GM21367 (cell line): ENCODE measurements around the gene FBXO47.
"Not testable (repeated sequence)": the region's sequence is repeated elsewhere in the genome, so short reads cannot be mapped to it uniquely, and the experiment has no call there.

ENCODE experiments used
- ATAC-seq: cut with Tn5 transposase; IDR thresholded peaks from one replicate; pipeline ENCODE4 v1.9.1; 2021; ENCODE audit not compliant: unreplicated experiment

FBXO47 gene

GRCh38 chr17:38980490-38981217 lies 13.5 kb upstream of the FBXO47 start:
- ATAC-seq = no peak

DNA sequence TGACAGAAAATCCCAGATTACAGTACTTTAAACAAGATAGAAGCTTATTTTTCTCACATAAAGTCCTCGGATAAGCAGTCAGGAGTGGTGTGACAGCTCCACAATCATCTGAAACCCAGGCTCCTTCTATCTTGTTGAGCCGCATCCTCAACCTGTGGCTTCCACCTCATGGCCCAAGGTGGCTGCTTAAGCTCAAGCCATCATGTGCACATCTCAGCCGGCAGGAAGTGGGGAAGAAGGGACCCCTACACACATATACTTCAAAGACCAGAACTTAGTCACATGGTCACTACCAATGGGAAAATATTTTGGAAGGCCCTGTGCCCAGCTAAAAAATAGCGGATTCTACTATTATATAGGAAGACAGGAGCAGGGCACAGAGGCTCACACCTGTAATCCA lies 11.0 kb upstream of the FBXO47 start:
- no peak for ATAC-seq

DNA sequence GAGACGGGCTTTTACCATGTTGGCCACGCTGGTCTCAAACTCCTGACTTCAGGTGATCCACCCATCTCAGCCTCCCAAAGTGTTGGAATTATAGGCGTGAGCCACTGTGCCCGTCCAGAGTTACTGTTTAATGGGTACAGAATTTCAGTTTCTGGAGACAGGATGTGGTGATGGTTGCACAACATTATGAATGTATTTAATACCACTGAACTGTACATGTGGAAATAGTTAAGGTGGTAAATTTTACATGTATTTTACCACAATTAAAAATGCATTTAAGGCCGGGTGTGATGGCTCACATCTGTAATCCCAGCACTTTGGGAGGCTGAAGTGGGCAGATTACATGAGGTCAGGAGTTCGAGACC lies 9.0 kb upstream of the FBXO47 start:
- not testable (repeated sequence) for ATAC-seq

- no peak for ATAC-seq
These were observed 3.6 kb upstream of the FBXO47 start for GRCh38 chr17:38970804-38971203.

DNA sequence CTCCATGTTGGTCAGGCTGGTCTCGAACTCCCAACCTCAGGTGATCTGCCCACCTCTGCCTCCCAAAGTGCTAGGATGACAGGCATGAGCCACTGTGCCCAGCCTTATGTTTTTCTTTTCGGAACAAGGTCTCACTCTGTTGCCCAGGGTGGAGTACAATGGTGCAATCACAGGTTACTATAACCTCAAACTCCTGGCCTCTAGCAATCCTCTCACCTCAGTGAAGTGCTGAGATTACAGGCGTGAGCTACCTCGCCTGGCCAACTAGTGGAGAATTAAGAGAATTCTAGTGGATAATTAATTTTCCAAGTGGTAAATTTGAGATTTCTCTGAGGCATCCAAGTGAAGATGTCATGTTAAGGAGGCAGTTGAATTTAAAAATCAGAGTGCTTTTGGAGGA lies 2.9 kb upstream of the FBXO47 start:
- ATAC-seq = no peak

DNA sequence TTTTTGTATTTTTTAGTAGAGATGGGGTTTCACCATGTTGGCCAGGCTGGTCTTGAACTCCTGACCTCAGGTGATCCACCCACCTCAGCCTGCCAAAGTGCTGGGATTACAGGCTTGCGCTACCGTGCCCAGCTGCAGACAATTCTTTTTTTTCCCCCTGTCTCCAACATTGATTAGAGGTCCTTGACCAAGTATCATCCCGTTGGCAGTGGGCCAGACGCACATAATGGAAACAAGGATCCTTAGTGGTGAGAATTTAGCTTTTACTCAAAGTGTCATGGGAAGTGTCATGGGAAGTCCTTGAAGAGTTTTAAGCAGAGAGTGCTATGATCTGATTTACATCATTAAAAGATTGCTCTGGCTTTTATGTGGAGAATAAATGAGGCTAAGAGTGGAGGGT lies 2.1 kb upstream of the FBXO47 start:
- no peak for ATAC-seq

GRCh38 chr17:38961413-38961812 lies 5.8 kb downstream of the FBXO47 start:
- ATAC-seq = no peak

- no peak for ATAC-seq
These were observed 6.8 kb downstream of the FBXO47 start for GRCh38 chr17:38960402-38960801.

GRCh38 chr17:38959508-38959907 lies 7.7 kb downstream of the FBXO47 start:
- no peak for ATAC-seq

DNA sequence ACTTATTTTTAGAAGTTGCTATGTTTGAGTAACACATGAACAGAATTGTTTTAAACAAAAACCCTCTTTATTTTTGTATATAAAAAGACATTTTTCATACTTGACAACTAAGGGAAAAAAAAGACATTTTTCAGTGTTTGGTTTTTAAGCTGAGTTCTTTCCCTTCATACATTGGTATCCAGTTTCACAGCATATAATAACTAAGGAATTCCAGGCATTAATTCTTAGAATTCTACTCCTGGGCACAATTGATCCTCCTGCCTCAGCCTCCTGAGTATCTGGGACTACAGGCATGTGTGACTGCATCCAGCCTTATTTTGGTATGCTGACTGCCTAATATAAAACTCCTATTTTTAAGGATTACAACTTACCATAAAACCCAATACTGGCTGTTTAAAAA lies 8.4 kb downstream of the FBXO47 start:
- no peak for ATAC-seq

GRCh38 chr17:38958326-38958725 lies 8.9 kb downstream of the FBXO47 start:
- ATAC-seq = no peak

DNA sequence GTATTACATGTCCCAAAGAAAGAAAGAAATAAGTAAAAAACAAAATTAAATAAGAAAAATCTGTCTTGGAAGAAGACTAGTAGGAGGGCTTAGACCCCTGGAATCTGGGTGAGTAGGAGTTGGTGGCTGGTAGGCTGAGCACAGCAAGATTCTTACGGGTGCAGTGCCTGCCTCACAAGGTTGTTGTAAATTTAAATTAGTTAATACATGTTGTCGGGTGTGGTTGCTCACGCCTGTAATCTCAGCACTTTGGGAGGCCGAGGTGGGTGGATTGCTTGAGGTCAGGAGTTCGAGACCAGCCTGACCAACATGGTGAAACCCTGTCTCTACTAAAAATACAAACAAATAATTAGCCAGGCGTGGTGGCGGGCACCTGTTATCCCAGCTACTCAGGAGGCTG lies 13.4 kb downstream of the FBXO47 start:
- not testable (repeated sequence) for ATAC-seq

- ATAC-seq = no peak
These were observed 20.0 kb downstream of the FBXO47 start for GRCh38 chr17:38947189-38947588.

DNA sequence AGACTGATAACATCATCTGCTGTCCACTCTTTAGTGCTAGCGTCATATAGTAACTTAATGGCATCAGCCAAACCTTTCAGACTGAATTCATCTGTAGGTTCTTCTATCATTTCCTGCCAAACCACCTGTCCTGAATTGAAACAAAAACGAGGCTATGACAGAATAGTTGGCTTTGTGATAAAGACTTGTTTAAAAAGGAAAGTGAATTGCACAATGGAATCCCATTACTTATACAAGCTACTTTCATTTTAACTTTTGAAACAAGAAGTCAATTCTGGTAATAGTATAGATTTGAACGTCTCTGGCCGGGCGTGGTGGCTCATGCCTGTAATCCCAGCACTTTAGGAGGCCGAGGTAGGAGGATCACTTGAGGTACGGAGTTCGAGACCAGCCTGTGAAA lies 23.6 kb downstream of the FBXO47 start:
- ATAC-seq = no peak

GRCh38 chr17:38942696-38943334 lies 24.4 kb downstream of the FBXO47 start:
- no peak for ATAC-seq

DNA sequence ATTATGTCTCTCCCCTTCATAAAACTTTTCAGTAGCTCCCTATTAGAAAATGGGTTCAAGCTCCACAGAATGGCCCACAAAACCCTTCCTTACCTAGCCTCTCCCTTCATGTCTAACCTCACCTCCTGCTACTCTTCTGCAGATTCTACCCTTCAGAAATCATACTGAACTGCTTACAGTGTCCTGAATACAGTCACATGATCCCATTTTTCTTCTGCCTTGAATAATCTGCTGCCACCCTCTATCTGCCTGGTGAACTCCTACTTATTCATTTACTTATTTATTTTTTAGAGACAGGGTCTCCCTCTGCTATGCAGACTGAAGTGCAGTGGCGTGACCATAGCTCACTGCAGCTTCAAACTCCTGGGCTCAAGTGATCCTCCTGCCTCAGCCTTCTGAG lies 26.8 kb downstream of the FBXO47 start:
- ATAC-seq = no peak

- no peak for ATAC-seq
These were observed 27.2 kb downstream of the FBXO47 start for GRCh38 chr17:38939987-38940386.

- ATAC-seq = not testable (repeated sequence)
These were observed 33.2 kb downstream of the FBXO47 start for GRCh38 chr17:38933962-38934361.

DNA sequence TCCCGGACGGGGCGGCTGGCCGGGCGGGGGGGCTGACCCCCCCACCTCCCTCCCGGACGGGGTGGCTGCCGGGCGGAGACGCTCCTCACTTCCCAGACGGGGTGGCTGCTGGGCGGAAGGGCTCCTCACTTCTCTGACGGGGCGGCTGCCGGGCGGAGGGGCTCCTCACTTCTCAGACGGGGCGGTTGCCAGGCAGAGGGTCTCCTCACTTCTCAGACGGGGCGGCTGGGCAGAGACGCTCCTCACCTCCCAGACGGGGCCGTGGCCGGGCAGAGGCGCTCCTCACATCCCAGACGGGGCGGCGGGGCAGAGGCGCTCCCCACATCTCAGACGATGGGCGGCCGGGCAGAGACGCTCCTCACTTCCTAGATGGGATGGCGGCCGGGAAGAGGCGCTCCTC lies 36.4 kb downstream of the FBXO47 start:
- ATAC-seq = not testable (repeated sequence)

- ATAC-seq = no peak
These were observed 40.7 kb downstream of the FBXO47 start for GRCh38 chr17:38926293-38927070.

DNA sequence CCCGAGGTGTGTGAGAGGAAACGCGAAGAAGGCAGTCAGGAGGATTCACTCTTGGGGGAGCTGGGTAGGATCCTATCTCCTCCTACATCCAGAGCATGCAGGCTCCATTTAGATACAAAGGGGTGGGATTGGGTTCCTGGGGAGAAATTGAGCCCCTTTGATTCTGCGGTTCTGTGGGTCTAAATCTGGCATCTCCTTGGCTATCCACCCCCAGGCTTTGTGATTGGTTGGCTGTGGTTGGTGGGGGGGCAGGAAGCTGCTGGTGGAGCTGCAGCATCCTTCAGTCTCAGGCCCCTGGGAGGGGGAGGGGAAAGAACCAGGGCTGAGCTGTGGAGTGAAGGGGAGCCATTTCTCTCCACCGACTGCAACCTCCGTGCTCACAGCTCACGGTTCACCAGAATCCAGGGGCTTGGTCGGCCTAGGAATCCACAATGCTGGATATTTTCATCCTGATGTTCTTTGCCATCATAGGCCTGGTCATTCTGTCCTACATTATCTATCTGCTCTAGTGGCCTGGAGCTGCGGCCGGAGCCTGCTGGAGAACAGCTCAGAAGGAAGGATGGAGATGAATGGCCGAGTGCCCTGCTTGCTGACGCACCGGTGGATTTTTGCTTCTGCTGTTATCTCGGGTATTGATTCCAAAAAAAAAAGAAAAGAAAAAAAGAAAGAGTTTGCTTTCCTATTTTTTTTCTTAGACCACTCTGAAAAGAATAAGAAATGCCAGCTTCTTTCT lies 41.8 kb downstream of the FBXO47 start, which contains the start of gene LASP1NB:
TSS of gene LASP1NB (plus strand) at position 352 of the 733 bp plus-strand sequence.
- no peak for ATAC-seq
